ENCODE measurements around the gene RANBP9.

RANBP9 gene

DNA sequence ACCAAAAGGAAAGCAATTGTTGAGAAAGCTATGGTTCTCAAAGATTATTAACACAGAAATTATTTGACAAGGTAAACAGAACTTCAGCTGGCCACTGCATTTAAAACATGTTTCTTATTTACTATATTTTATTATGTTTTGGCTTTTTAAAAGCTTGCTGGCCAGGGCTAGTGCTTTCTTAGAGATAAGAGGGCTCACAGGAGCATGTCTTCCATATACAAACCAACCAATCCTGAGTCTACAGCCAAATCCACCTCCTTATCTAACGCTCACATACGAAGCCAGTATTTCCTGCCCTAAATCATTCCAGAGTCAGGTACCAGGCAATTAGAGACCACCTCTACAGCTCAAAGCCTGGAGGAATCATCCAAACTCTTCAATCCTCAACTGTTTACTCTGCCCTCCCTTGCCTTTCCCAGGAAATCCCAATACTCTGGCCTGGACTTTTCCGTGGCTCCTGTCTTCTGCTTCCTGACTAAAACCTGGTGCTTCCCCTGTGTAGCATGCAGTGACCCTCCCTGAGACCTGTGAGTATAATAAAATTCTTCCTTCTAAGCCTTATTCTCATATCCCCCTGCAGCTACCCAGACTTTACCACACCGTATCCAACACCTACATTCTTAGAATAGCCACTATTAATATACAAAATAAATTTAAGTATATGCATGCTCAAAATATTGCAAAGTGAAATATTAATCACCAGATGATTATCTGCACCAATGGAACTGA, 33.2 kb downstream of the RANBP9 start:
- no peak for DNase-seq (ENCODE audit: extremely low read depth, low read depth)
- TF ChIP-seq, protein P1, sequence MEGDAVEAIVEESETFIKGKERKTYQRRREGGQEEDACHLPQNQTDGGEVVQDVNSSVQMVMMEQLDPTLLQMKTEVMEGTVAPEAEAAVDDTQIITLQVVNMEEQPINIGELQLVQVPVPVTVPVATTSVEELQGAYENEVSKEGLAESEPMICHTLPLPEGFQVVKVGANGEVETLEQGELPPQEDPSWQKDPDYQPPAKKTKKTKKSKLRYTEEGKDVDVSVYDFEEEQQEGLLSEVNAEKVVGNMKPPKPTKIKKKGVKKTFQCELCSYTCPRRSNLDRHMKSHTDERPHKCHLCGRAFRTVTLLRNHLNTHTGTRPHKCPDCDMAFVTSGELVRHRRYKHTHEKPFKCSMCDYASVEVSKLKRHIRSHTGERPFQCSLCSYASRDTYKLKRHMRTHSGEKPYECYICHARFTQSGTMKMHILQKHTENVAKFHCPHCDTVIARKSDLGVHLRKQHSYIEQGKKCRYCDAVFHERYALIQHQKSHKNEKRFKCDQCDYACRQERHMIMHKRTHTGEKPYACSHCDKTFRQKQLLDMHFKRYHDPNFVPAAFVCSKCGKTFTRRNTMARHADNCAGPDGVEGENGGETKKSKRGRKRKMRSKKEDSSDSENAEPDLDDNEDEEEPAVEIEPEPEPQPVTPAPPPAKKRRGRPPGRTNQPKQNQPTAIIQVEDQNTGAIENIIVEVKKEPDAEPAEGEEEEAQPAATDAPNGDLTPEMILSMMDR (IDR thresholded peaks at IDR 0.05; ENCODE audit: low read depth, low read length) = no peak

DNA sequence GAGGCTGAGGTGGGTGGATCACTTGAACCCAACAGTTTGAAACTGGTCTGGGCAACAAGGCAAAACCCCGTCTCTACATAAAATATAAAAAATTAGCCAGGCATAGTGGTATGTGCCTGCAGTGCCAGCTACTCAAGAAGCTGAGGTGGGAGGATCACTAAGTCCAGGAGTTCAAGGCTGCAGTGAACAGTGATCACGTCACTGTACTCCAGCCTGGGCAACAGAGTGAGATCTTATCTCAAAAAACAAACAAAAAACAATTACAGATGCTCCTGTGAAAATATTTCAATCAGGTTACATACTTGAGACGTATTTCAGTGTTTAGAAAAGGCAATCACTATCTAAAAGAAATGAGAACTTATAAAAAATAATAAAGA, 33.8 kb downstream of the RANBP9 start:
- DNase-seq (ENCODE audit: extremely low read depth, low read depth) = no peak
- TF ChIP-seq, protein P1 (IDR thresholded peaks at IDR 0.05; ENCODE audit: low read depth, low read length) = no peak

DNA sequence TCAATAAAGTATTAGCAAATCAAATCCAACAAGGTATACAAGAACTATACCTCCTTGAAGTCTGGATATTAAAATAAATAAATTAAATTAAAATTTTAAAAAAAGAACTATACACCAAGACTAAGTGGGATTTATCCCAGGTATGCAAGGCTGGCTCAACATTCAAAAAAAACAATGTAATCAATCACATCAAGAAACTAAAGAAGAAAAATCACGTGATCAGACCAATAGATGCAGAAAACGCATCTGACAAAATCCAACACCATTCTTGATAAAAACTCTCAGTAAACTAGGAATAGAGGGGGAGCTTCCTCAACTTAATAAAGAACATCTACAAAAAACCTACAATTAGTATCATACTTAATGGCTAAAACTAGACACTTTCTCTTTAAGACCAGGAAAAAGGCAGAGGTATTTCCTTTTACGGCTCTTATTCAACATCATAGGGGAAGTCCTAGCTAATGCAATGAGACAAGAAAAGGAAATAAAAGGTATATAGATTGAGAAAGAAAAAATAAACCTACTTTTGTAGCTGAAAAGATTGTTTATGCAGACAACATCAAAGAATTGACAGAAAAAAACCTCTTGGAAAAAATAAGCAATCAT, 35.0 kb downstream of the RANBP9 start:
- TF ChIP-seq, protein P1 (IDR thresholded peaks at IDR 0.05; ENCODE audit: low read depth, low read length) = no peak
- DNase-seq (ENCODE audit: extremely low read depth, low read depth) = no peak

DNA sequence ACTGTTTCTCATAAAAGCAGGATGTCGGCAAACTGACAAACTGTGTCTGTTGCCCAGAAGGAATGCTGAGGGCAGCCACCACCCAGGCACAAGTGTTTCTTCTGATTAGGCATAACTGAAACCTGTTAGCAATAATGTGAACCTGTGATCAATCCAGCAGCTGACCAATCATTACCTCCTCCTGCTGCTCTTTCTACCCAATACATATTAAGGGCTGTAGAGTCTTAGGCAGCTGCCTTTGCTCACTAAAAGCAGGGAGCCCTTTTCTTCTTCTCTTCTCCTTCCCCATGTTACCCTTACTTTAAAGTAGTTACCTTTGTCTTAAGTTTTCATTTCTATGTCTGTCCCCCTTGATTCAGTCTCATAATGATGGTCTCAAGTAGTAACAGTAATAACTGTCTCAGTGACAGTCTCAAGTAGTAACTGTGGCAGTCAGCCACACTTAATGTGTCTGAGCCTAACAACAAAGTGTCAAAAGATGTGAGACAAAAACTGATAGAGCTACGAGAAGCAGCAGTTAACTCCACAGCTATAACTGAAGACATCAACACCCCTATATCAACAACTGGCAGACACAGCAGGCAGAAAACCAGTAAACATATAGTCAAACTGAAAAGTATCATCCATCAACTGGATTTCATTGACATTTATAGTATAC, 37.0 kb downstream of the RANBP9 start:
- TF ChIP-seq, protein P1 (IDR thresholded peaks at IDR 0.05; ENCODE audit: low read depth, low read length) = no peak

DNA sequence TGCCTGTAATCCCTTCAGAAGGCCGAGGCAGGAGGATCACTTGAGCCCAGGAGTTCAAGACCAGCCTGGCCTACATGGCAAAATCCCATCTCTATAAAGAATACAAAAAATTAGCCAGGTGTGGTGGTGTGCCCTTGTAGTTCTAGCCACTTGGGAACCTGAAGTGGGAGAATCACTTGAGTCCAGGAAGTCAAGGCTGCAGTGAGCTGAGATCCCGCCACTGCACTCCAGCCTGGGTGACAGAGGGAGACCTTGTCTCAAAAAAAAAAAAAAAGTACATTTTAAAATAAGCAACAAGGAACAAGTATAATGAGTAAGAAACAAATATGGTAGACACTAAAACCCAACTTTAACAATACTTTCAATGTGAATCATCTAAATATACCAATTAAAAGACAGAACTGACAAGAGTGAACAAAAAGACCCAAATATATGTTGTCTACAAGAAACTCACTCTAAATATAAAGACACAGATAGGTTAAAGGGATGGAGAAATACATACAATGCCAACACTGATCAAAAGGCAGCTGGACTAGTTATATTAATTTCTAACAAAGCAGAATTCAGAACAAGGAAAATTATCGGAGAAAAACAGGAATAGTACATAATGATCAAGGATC, 37.7 kb downstream of the RANBP9 start:
- TF ChIP-seq, protein P1 (IDR thresholded peaks at IDR 0.05; ENCODE audit: low read depth, low read length) = no peak
- no peak for DNase-seq (ENCODE audit: extremely low read depth, low read depth)

More for the DNA sequence above, 37.0 kb downstream of the RANBP9 start:
- no peak for DNase-seq (ENCODE audit: extremely low read depth, low read depth)

DNA sequence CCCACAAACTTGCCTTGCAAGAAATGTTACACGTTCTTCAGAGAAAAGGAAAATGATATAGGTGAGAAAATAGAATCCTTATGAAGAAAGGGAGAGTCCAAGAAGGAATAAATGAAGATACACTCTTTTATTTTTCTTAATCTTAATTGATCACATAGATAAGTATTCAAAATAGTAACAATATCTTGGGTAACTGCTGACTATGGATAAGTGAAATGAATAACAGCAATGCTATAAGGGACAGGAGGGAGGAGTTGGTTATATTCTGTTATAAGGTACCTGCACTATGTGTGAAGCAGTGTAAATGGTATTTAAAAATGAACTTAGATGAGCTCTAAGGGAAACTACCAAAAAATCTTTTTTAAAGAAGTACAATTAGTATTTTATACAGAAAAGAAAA, 38.3 kb downstream of the RANBP9 start:
- DNase-seq (ENCODE audit: extremely low read depth, low read depth) = no peak
- TF ChIP-seq, protein P1 (IDR thresholded peaks at IDR 0.05; ENCODE audit: low read depth, low read length) = no peak

DNA sequence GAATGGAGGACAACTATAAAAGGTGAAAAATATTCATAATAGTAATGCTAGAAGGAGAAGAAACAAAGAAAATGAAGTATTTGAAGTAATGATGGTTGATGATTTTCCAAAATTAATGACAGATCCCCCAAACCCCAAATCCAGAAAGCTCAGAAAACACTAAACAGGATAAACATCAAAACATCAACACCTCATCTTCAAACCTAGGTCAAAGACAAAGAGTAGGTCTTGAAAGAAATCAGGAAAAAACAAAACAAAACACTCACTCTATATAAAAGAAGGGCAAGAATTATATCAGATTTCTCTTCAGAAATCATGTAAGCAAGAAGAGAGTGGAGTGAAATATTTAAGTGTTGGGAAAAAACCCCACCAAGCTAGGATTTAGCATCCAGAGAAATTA, 38.7 kb downstream of the RANBP9 start:
- TF ChIP-seq, protein P1 (IDR thresholded peaks at IDR 0.05; ENCODE audit: low read depth, low read length) = no peak
- no peak for DNase-seq (ENCODE audit: extremely low read depth, low read depth)

All from AG09319 (cell line).